Nephron (organoid): ENCODE data around the gene SGF29.

Source experiments
- H3K27ac Mint-ChIP-seq, 3 experiments: 2 replicates each; pipeline ENCODE4 v1.8.0; 2020; ENCODE audit warnings: mixed read lengths in 3 of 3, mild to moderate bottlenecking in 2 of 3, moderate library complexity in 1 of 3
- H3K27me3 Mint-ChIP-seq: 2 replicates; pipeline ENCODE4 v1.8.0; 2021; ENCODE audit warnings: low read depth, mild to moderate bottlenecking, moderate library complexity, mixed read lengths
- H3K36me3 Mint-ChIP-seq: 2 replicates; pipeline ENCODE4 v1.8.0; 2020; ENCODE audit warnings: low read depth, mixed read lengths
- H3K4me1 Mint-ChIP-seq: 2 replicates; pipeline ENCODE4 v1.8.0; 2020; ENCODE audit warnings: mixed read lengths
- H3K4me3 Mint-ChIP-seq, 3 experiments: 2 replicates each; pipeline ENCODE4 v1.8.0; 2020; ENCODE audit warnings: mild to moderate bottlenecking in 3 of 3, mixed read lengths in 3 of 3, moderate library complexity in 2 of 3
- H3K9me3 Mint-ChIP-seq: 2 replicates; pipeline ENCODE4 v1.8.0; 2020; ENCODE audit warnings: mixed read lengths
- TF ChIP-seq, protein P1 (sequence below), 3 experiments: fragments of 200-600 bp; sonication (generic); IDR thresholded peaks; one replicate each; pipeline ENCODE4 v1.5.0; 2021; ENCODE audit warnings: antibody characterized with exemption in 3 of 3; ENCODE audit not compliant: unreplicated experiment in 3 of 3

The SGF29 gene

DNA sequence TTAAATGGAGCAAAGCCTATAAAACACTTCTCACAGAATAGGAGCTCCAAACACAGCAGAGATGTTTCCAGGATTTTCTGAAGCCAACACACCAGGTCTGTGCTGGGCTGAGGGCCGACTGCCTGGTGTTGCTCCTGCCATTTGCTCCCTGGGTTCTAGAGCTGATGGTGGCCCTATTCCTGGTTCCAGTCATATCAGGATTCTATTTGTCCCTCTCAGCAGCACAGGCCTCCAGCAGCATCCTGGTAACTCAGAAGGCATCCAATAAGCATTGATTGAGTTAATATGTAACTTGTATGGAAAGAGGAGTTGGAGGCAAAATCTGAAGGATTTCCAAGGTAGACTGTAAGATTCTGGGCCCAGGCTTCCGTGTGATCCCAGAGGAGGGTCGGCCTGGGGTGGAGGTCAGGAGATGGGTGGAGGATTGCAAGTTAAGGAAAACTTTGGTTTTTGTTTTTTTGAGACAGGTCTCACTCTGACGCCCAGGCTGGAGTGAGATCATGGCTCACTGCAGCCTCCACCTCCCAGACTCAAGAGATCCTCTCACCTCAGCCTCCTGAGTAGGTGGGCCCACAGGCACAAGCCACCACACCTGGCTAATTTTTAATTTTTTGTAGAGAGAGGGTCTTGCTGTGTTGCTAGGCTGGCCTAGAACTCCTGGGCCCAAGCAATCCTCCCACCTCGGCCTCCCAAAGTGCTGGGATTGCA, 20.6 kb upstream of the SGF29 start:
- H3K27ac Mint-ChIP-seq: no peak overlapping the region
- TF ChIP-seq, protein P1, sequence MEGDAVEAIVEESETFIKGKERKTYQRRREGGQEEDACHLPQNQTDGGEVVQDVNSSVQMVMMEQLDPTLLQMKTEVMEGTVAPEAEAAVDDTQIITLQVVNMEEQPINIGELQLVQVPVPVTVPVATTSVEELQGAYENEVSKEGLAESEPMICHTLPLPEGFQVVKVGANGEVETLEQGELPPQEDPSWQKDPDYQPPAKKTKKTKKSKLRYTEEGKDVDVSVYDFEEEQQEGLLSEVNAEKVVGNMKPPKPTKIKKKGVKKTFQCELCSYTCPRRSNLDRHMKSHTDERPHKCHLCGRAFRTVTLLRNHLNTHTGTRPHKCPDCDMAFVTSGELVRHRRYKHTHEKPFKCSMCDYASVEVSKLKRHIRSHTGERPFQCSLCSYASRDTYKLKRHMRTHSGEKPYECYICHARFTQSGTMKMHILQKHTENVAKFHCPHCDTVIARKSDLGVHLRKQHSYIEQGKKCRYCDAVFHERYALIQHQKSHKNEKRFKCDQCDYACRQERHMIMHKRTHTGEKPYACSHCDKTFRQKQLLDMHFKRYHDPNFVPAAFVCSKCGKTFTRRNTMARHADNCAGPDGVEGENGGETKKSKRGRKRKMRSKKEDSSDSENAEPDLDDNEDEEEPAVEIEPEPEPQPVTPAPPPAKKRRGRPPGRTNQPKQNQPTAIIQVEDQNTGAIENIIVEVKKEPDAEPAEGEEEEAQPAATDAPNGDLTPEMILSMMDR (IDR thresholded peaks at IDR 0.05; ENCODE audit: unreplicated experiment in 3 of 3): no peak
- H3K4me1 Mint-ChIP-seq: peaks cover 22% of the 10 kb centered on the region
- H3K4me3 Mint-ChIP-seq: peak overlapping the region in 2 of 3 experiments; percentile 23 to 58
- H3K36me3 Mint-ChIP-seq: no peaks in the 10 kb centered on the region
- peaks cover 5% of the 10 kb centered on the region for H3K27me3 Mint-ChIP-seq
- H3K9me3 Mint-ChIP-seq: no peaks in the 10 kb centered on the region

DNA sequence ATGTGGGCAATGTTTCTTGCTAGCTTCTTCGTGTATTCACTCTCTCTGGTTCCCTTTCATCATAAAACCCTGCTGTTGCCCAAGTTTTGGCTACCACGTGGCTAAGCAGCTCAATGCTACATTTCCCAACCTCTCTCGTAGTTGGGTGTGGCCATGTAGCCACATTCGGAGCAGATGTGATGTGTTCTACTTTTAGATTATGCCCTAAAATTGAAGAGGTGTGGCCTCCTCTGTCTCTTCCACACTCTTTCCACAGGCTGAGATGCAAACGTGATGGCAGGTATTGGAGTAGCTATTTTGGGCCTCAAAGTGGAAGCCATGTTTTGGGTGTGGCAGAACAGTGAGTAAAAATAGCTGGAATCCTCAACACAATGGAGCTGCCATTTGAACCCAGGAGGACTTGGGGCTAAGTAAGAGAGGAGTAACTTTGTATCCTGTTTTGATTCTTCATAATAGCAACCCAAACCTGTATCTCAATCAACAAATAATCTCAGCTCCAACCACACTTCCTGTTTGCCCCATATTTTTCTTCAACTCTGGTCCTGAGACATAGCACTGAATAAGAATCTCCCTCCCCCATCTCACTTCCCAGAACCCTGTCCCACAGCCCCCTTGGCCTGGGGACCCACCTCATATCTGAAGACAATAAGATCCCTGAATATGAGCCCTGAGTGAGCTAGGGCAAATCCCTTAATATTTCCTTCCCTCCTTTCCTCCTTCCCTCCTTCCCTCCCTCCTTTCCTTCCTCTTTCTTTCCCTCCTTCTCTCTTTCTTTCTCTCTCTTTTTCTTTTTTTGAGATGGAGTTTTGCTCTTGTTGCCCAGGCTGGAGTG, 19.0 kb upstream of the SGF29 start:
- no peaks in the 10 kb centered on the region for H3K36me3 Mint-ChIP-seq
- peak overlapping the region in 1 of 3 experiments; percentile 37 for H3K4me3 Mint-ChIP-seq
- TF ChIP-seq, protein P1 (IDR thresholded peaks at IDR 0.05; ENCODE audit: unreplicated experiment in 3 of 3): no peak
- H3K27me3 Mint-ChIP-seq: peaks cover 5% of the 10 kb centered on the region
- peaks cover 32% of the 10 kb centered on the region for H3K4me1 Mint-ChIP-seq
- no peak overlapping the region for H3K27ac Mint-ChIP-seq
- H3K9me3 Mint-ChIP-seq: peaks cover 2% of the 10 kb centered on the region

DNA sequence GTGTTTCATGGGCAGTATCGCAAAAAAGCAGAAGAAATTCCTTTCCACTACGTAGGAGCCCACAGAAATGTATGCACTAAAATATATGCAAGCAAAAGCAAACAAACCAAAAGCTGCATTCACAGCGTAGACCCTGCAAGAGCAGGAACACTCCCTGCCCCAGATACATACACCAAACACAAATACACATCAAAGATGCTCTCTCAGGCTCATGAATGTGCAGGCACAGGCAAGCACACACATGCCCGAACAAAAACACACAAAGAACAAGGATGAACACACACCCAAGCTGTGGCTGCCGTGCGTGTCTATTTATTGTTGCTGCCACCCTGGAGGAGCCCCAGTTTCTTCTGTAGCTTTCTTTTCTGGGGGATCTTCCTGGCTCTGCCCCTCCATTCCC, 16.6 kb upstream of the SGF29 start:
- no peaks in the 10 kb centered on the region for H3K36me3 Mint-ChIP-seq
- H3K4me3 Mint-ChIP-seq: peak overlapping the region in 2 of 3 experiments; percentile 64 to 91
- peaks cover 30% of the 10 kb centered on the region for H3K4me1 Mint-ChIP-seq
- H3K27ac Mint-ChIP-seq: peak overlapping the region; percentile 75 to 99 (median 99)
- H3K27me3 Mint-ChIP-seq: peaks cover 5% of the 10 kb centered on the region
- TF ChIP-seq, protein P1 (IDR thresholded peaks at IDR 0.05; ENCODE audit: unreplicated experiment in 3 of 3): no peak
- H3K9me3 Mint-ChIP-seq: peaks cover 2% of the 10 kb centered on the region

DNA sequence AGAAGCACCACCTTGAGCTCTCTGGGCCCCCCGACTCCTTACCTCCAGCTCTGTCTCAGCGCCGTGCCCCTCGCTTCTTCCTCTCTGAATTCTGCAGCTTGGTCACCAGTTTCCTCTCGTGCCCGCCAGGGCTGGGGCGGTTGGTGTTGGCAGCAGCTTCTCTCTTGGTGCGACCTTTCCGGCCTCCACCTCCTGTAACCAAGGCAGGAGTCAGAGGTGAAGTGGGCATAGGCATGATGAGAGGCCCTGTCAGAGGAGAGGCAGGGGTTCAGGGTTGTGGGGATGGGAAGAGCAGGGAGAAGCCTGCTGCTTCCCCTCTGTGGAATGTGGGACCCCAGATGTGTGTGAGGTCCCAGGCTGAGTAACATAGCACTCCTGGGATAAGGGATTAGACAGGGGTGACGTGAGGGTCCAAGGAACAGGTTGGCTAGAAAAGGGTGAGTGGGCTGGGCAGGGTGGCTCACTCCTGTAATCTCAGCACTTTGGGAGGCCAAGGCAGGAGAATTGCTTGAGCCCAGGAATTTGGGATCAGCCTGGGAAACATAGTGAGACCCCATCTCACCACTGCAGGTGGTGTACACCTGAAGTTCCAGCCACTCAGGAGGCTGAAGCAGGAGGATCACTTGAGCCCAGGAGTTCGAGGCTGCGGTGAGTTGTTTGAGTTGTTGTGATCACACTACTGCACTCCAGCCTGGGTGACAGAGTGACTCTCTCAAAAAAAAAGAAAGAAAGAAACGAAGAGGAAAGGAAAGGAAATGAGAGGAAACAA, 15.6 kb upstream of the SGF29 start:
- H3K4me3 Mint-ChIP-seq: peak overlapping the region; percentile 24 to 91 (median 90)
- H3K27me3 Mint-ChIP-seq: peaks cover 5% of the 10 kb centered on the region
- TF ChIP-seq, protein P1 (IDR thresholded peaks at IDR 0.05; ENCODE audit: unreplicated experiment in 3 of 3): no peak
- H3K9me3 Mint-ChIP-seq: peaks cover 2% of the 10 kb centered on the region
- H3K36me3 Mint-ChIP-seq: no peaks in the 10 kb centered on the region
- peak overlapping the region; percentile 89 to 99 (median 99) for H3K27ac Mint-ChIP-seq
- peaks cover 27% of the 10 kb centered on the region for H3K4me1 Mint-ChIP-seq

DNA sequence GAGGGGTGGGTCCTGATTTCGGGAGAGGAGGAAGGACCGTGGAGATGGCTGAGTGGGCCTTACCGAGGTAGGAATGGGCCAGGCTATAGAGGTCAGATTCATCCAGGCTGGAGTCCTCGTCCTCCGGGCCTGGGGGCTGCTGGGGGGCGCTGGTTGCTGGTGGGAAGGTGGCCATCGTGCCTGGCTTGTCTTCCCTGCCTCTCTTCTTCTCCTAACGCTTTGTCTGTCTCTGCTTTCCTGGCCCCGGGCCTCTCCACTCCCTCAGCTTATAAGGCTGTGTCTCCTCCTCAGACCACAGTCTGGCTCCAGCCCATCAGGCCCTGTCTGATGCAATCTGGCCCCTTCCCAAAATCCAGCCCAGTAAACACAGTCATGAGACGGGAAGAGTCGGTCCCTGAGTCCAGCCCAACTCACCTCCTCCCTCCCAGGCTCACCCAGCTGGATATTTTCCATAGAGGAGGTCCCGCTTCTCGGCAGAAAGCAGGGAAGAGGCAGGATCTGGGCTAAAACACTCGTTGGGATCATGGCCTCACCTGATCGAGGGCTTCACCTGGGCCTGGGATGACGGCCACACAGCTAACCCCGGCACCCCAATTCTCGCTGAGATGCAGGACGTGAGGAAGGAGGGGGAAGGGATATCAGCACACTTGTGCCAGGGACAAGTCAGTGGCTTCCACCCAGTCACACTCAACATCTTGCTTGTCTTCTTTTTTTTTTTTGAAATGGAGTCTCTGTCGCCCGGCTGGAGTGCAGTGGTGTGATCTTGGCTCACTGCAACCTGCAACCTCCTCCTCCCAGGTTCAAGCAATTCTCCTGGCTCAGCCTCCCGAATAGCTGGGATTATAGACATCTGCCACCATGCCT, 14.8 kb upstream of the SGF29 start, which contains the start of gene NUPR1:
TSS of gene NUPR1 (minus strand) at position 242 of the 864 bp plus-strand sequence. CDS start at position 175, 67 bp downstream.
- Mint-ChIP-seq H3K27me3 (peaks cover 5% of the 10 kb centered on the region), H3K4me1 (peaks cover 27% of the 10 kb centered on the region), H3K36me3 (no peaks in the 10 kb centered on the region), H3K27ac (peak within 1 kb of the TSS; percentile 89 to 99 (median 99)), H3K9me3 (peaks cover 2% of the 10 kb centered on the region), H3K4me3 (peak within 1 kb of the TSS; percentile 72 to 91 (median 90))
- TF ChIP-seq, protein P1 (IDR thresholded peaks at IDR 0.05; ENCODE audit: unreplicated experiment in 3 of 3): no peak
